Activated naive CD4-positive, alpha-beta T cell treated with anti-CD3 and anti-CD28 coated beads, Interleukin-2, amount 50 U/mL, for 24 hours (primary cell): ENCODE data around the gene CHCHD4.
"Not testable (repeated sequence)": the region's sequence is repeated elsewhere in the genome, so short reads cannot be mapped to it uniquely, and the experiment has no call there.

ENCODE experiments used
- H3K27ac Mint-ChIP-seq: one replicate; pipeline ENCODE4 v1.8.0; 2021; ENCODE audit warnings: mild to moderate bottlenecking, mixed read lengths
- H3K27me3 Mint-ChIP-seq: one replicate; pipeline ENCODE4 v1.8.0; 2021; ENCODE audit warnings: mixed read lengths
- H3K36me3 Mint-ChIP-seq: one replicate; pipeline ENCODE4 v1.8.0; 2021; ENCODE audit warnings: mixed read lengths
- H3K4me1 Mint-ChIP-seq: one replicate; pipeline ENCODE4 v1.8.0; 2021; ENCODE audit warnings: mixed read lengths
- H3K4me3 Mint-ChIP-seq: one replicate; pipeline ENCODE4 v1.8.0; 2021; ENCODE audit warnings: mild to moderate bottlenecking, mixed read lengths
- H3K9me3 Mint-ChIP-seq: one replicate; pipeline ENCODE4 v1.8.0; 2021; ENCODE audit warnings: mixed read lengths

CHCHD4 gene

GRCh38 chr3:14121859-14122258, 2.8 kb downstream of the CHCHD4 start:
- Mint-ChIP-seq H3K36me3 (peaks cover 11% of the 10 kb centered on the region), H3K4me1 (peaks cover 37% of the 10 kb centered on the region), H3K4me3 (peak overlapping the region; percentile 98), H3K27me3 (no peaks in the 10 kb centered on the region), H3K27ac (no peak overlapping the region), H3K9me3 (no peaks in the 10 kb centered on the region)

DNA sequence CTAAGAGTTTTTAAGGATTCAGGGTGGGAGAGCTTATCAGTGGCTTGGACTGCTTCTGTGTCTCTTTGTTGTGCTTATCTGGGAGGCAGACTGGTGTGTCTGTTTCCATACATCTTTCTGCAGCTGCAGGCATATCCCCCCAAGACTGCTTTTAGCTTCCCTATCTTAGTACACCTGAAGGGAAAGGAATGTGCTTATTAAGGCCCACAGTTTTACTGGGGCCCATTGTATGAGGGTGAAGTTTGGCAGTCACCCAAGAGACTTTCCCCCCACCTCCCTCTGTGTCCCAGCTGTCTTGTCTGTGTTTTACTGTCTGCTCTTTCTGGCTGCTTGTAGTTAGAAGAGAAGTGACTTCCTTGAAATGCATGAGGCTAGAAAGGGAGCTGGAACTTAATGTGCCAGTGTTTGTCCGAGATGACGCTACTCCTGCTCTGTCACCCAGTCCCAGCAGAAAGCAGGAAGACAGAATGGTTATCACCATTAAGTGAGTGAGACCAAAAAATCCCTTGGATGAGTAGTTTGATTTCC, 3.7 kb downstream of the CHCHD4 start:
- not testable (repeated sequence) for H3K27me3 Mint-ChIP-seq, H3K9me3 Mint-ChIP-seq, H3K27ac Mint-ChIP-seq, H3K4me3 Mint-ChIP-seq
- peaks cover 11% of the 10 kb centered on the region for H3K36me3 Mint-ChIP-seq
- peaks cover 28% of the 10 kb centered on the region for H3K4me1 Mint-ChIP-seq

- H3K36me3 Mint-ChIP-seq = peaks cover 11% of the 10 kb centered on the region
- no peaks in the 10 kb centered on the region for H3K27me3 Mint-ChIP-seq
- H3K27ac Mint-ChIP-seq = no peak overlapping the region
- H3K4me1 Mint-ChIP-seq = peaks cover 25% of the 10 kb centered on the region
- no peak overlapping the region for H3K4me3 Mint-ChIP-seq
- H3K9me3 Mint-ChIP-seq = no peaks in the 10 kb centered on the region
Measured at GRCh38 chr3:14120111-14120920, 4.4 kb downstream of the CHCHD4 start.

DNA sequence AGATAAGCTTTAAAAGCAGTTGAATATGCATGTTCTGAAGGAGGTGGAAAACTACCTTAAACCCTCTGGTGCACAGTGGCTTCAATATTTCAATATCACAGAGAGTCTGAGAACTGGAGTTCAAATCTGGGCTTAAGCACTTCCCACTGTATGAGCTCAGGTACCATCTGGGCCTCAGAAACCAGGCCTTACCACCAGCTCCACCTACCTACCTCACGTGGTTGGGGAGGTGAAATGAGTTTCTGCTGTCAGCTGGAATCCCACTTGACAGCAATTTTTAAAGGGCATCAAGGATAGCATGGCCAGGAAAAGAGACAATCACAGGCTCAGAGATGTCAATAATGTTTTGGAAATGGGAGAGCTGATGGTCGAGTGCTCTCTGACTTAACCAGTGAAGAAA, 5.0 kb downstream of the CHCHD4 start:
- Mint-ChIP-seq H3K9me3 (no peaks in the 10 kb centered on the region), H3K27ac (no peak overlapping the region), H3K4me1 (peaks cover 25% of the 10 kb centered on the region), H3K36me3 (peaks cover 11% of the 10 kb centered on the region), H3K27me3 (no peaks in the 10 kb centered on the region), H3K4me3 (no peak overlapping the region)

GRCh38 chr3:14118400-14119381, 6.0 kb downstream of the CHCHD4 start:
- H3K27ac Mint-ChIP-seq = no peak overlapping the region
- no peaks in the 10 kb centered on the region for H3K9me3 Mint-ChIP-seq
- H3K27me3 Mint-ChIP-seq = no peaks in the 10 kb centered on the region
- peaks cover 11% of the 10 kb centered on the region for H3K36me3 Mint-ChIP-seq
- no peak overlapping the region for H3K4me3 Mint-ChIP-seq
- H3K4me1 Mint-ChIP-seq = peaks cover 23% of the 10 kb centered on the region

DNA sequence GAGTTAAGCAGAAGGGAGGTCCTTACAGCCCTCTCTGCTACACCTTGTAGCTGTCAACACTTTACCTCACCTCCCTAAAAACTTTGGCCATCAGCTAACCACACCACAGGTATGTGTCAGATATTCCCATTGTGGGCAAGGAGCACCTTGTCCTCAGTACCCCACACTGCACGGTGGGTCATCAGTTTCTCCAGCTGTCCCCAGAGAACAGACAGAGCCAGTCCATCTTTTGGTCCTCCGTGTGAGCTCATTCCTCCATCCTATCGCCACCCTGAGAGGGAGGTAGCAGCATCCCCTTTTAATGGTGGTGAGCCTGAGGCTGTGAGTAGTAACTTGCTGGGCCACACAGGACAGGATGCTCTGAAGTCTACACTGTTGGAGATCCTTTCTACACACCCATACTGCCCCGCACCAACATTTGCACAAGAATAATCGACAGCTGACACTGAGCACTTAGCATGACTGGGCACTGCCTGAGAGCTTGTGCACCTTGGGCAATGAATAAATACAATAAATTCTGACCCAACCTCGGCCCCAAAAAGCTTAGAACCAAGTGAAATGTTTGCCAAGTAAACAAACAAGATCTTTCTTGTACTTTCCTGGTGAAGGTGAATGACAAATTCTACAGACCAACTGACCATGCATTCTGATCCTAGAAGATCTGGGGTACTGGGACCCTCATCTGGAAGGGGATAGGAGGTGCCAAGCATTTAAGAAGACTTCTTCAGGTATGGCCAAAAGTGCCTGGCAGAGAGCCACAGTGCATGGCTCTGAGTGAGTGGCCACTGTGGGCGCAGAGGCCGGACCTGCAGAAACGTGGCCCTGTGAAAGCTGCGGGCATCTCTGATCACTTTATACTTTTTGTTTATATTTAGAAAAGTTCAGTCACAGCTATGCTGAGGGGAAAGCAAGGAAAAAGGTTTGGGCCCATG, 6.9 kb downstream of the CHCHD4 start:
- peaks cover 14% of the 10 kb centered on the region for H3K36me3 Mint-ChIP-seq
- H3K27me3 Mint-ChIP-seq = no peaks in the 10 kb centered on the region
- H3K27ac Mint-ChIP-seq = no peak overlapping the region
- H3K9me3 Mint-ChIP-seq = no peaks in the 10 kb centered on the region
- no peak overlapping the region for H3K4me3 Mint-ChIP-seq
- H3K4me1 Mint-ChIP-seq = peaks cover 14% of the 10 kb centered on the region

- H3K27ac Mint-ChIP-seq = no peak overlapping the region
- no peaks in the 10 kb centered on the region for H3K27me3 Mint-ChIP-seq
- no peak overlapping the region for H3K4me3 Mint-ChIP-seq
- peaks cover 13% of the 10 kb centered on the region for H3K36me3 Mint-ChIP-seq
- H3K4me1 Mint-ChIP-seq = no peaks in the 10 kb centered on the region
- no peaks in the 10 kb centered on the region for H3K9me3 Mint-ChIP-seq
Measured at GRCh38 chr3:14113965-14114635, 10.6 kb downstream of the CHCHD4 start.

- Mint-ChIP-seq H3K36me3 (peaks cover 13% of the 10 kb centered on the region), H3K27ac (no peak overlapping the region), H3K9me3 (no peaks in the 10 kb centered on the region), H3K4me1 (no peaks in the 10 kb centered on the region), H3K27me3 (no peaks in the 10 kb centered on the region), H3K4me3 (no peak overlapping the region)
Measured at GRCh38 chr3:14110699-14111098, 14.0 kb downstream of the CHCHD4 start.

DNA sequence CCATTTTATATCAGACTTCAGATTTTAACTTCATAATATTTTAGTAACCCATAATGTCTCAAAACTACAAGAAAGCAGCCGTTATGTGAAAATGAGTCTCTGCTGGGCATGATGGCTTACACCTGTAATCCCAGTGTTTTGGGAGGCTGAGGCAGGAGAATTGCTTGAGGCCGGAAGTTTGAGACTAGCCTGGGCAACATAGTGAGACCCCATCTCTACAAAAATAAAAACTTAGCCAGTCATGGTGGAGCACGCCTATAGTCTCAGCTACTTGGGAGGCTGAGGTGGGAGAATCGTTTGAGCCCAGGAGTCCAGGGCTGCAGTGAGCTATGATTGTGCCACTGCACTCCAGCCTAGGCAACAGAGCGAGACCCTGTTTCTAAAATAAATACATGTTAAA, 14.8 kb downstream of the CHCHD4 start:
- not testable (repeated sequence) for H3K4me1 Mint-ChIP-seq, H3K4me3 Mint-ChIP-seq, H3K9me3 Mint-ChIP-seq, H3K27ac Mint-ChIP-seq, H3K27me3 Mint-ChIP-seq
- H3K36me3 Mint-ChIP-seq = peaks cover 13% of the 10 kb centered on the region

- Mint-ChIP-seq H3K9me3 (no peaks in the 10 kb centered on the region), H3K4me1 (no peaks in the 10 kb centered on the region)
Measured at GRCh38 chr3:14097616-14098391, 26.9 kb downstream of the CHCHD4 start.

DNA sequence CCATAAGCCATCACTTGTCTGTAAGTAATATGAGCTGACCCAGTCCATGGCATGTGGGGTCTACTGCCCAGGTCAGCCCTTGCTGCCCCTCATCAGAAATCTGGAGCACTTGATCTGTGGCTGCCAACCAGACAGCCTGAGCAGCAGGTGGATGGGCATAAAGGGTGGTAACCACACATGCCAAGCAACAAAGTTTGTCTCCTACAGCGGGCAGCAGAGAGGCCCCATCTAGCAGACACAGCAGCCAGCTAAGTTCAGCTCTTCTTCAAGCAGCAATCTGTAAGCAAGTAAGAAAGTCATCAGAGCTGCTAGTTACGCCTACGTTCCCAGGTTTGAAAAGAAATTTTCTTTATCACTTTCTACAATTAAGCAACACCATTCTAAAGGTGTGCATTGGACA, 27.9 kb downstream of the CHCHD4 start:
- Mint-ChIP-seq H3K9me3 (no peaks in the 10 kb centered on the region), H3K4me3 (no peak overlapping the region), H3K4me1 (no peaks in the 10 kb centered on the region), H3K27me3 (peaks cover 18% of the 10 kb centered on the region), H3K36me3 (no peaks in the 10 kb centered on the region), H3K27ac (no peak overlapping the region)

More at GRCh38 chr3:14097616-14098391, 26.9 kb downstream of the CHCHD4 start:
- H3K27ac Mint-ChIP-seq = no peak overlapping the region
- H3K27me3 Mint-ChIP-seq = peaks cover 18% of the 10 kb centered on the region
- no peaks in the 10 kb centered on the region for H3K36me3 Mint-ChIP-seq
- no peak overlapping the region for H3K4me3 Mint-ChIP-seq

DNA sequence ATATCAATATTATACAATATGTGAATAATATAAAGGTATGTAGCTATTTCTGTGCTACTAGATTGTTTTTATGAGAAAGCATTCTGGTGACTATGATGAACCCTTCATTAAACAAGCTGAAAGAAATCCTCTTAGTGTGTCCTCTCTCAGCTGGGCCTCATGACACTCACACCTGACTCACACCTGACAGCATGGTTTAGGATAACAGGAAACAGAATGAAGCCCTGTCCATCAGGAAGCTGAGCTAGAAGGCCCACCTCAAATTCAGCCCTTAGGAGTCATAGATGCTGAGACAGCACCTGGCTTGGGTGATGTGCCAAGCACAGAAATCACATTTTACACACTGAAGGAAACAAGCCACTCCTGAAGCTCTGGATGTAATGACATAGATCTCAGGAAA, 30.8 kb downstream of the CHCHD4 start:
- Mint-ChIP-seq H3K4me3 (no peak overlapping the region), H3K27me3 (peaks cover 21% of the 10 kb centered on the region), H3K4me1 (no peaks in the 10 kb centered on the region), H3K27ac (no peak overlapping the region), H3K36me3 (no peaks in the 10 kb centered on the region), H3K9me3 (no peaks in the 10 kb centered on the region)

DNA sequence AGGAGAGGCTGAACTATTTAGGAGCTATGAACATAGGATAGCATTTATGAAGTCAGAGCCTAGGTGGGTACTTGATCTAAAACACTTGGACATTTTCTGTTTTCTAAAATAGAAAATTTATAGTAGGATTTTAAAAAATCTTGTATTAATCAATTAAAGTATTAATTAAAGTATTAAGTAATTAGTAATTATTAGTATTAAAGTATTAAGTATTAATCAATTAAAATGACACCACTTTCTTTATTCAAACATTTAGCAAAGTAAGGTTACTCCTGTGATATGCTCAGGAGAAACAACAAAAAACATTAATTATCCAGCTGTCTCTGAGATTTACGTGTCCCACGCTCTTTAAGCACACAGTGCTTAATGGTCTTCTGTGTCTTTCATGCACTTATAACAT, 32.2 kb downstream of the CHCHD4 start:
- H3K27me3 Mint-ChIP-seq = peaks cover 20% of the 10 kb centered on the region
- no peaks in the 10 kb centered on the region for H3K4me1 Mint-ChIP-seq
- H3K4me3 Mint-ChIP-seq = no peak overlapping the region
- peaks cover 6% of the 10 kb centered on the region for H3K9me3 Mint-ChIP-seq
- H3K36me3 Mint-ChIP-seq = no peaks in the 10 kb centered on the region
- H3K27ac Mint-ChIP-seq = no peak overlapping the region

DNA sequence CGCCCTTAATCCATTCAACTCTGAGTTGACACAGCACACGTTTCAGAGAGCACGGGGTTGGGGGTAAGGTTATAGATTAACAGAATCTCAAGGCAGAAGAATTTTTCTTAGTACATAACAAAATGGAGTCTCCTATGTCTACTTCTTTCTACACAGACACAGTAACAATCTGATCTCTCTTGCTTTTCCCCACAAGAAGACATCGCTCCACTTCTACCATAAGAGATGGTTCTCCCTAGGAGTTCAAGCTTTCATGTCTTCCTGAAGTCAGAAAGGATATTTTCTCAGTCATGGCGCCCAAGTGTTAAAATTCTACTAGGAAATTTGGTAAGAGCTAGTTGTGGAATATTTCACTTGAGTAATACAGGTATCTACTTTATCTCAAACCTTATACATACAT, 32.7 kb downstream of the CHCHD4 start:
- peaks cover 17% of the 10 kb centered on the region for H3K27me3 Mint-ChIP-seq
- H3K27ac Mint-ChIP-seq, H3K4me3 Mint-ChIP-seq, H3K9me3 Mint-ChIP-seq, H3K4me1 Mint-ChIP-seq, H3K36me3 Mint-ChIP-seq: not testable (repeated sequence)
